ENCODE data around the gene RGS7. TPM values are rescaled to one million over a fixed set of nuclear protein-coding genes. Genes with fewer than 3 reads are reported as not detected.

Gene RGS7
- total RNA-seq, 4 donors from 2014 or later = 0.47 TPM; not detected in 3

GRCh38 chr1:240946926-240947325, 410.1 kb downstream of the RGS7 start:
- no peak for ATAC-seq (ENCODE audit: low FRiP score)
- TF ChIP-seq, protein P1, sequence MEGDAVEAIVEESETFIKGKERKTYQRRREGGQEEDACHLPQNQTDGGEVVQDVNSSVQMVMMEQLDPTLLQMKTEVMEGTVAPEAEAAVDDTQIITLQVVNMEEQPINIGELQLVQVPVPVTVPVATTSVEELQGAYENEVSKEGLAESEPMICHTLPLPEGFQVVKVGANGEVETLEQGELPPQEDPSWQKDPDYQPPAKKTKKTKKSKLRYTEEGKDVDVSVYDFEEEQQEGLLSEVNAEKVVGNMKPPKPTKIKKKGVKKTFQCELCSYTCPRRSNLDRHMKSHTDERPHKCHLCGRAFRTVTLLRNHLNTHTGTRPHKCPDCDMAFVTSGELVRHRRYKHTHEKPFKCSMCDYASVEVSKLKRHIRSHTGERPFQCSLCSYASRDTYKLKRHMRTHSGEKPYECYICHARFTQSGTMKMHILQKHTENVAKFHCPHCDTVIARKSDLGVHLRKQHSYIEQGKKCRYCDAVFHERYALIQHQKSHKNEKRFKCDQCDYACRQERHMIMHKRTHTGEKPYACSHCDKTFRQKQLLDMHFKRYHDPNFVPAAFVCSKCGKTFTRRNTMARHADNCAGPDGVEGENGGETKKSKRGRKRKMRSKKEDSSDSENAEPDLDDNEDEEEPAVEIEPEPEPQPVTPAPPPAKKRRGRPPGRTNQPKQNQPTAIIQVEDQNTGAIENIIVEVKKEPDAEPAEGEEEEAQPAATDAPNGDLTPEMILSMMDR (IDR thresholded peaks at IDR 0.05) = no peak
- DNase-seq (ENCODE audit: low spot score) = no peak

DNA sequence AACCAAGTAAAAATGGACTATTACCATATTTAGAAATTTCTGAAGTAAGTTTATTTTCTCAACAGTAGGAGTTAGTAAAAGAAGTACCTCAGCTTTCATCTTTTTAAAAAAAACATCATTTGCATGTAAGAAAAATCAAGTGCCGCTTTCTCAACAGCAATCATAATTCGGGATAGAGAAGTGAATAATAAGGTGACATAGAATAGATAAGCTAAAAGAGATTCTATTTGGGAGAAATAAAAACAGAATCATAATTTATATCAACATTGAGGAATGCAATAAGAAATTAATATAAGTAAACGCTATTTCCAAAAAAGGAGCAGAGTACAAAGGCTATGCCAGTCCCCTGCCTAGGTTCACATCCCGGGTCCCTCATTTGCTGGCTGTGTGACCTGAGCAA, 414.1 kb downstream of the RGS7 start:
- ATAC-seq (ENCODE audit: low FRiP score) (no peak), DNase-seq (ENCODE audit: low spot score) (no peak)
- TF ChIP-seq, protein P1 (IDR thresholded peaks at IDR 0.05) = no peak

- DNase-seq (ENCODE audit: low spot score) (no peak), ATAC-seq (ENCODE audit: low FRiP score) (no peak)
- TF ChIP-seq, protein P1 (IDR thresholded peaks at IDR 0.05) = no peak
Measured at GRCh38 chr1:240941701-240942370, 415.2 kb downstream of the RGS7 start.

DNA sequence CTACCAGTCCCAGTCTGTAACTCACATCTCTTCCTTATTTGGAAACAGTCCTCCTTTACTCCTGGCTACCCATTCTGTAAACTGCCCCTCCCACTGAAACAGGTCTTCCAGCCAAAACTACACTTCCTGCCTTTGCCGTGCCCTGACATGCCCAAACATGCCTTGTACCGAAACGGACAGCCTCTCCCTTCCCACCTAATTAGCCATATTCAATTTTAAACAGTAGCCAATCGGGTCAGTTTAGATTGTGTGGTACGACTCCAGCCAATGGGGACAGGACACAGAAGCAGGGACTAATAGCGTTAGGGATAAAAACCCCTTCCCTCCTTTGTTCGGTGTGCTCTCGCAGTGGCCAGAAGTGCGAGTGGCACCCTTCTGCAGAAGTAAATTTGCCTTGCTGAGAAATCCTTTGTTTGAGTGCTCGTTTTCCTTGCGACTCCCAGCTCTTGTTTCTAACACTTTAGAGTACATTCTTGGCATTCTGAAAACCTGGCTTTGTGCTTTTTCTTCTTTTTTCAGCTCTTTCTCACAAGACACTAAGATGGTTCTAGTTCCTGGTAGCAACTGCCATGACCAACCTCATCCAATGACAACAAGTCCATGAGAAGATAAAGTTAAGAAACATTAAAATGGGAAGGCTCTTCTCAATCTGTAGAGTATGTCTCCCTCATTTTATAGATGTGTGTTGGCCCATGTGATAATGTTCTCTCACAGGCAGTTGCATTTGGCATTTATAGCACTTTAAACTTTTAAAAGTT, 419.9 kb downstream of the RGS7 start:
- no peak for DNase-seq (ENCODE audit: low spot score)
- TF ChIP-seq, protein P1 (IDR thresholded peaks at IDR 0.05) = no peak
- ATAC-seq (ENCODE audit: low FRiP score) = no peak

DNA sequence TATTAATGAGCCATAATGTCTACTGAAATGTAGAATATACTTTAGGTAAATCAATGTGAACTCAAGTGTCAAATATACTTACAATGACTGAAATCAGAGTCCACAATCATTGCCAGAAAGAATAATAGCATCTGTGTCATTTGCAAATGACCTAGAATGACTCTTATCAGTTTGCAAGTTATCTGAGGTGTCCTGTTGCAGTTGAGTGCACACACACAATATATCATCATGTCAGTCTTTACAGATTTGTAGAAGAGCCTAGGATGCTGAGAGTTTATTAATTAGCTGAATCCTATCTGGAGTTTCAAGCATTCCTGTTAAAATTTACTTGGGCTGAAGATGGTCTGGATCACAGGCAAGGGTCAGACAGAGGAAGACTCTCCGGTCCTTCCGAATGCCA, 421.1 kb downstream of the RGS7 start:
- TF ChIP-seq, protein P1 (IDR thresholded peaks at IDR 0.05) = no peak
- DNase-seq (ENCODE audit: low spot score) (no peak), ATAC-seq (ENCODE audit: low FRiP score) (no peak)

DNA sequence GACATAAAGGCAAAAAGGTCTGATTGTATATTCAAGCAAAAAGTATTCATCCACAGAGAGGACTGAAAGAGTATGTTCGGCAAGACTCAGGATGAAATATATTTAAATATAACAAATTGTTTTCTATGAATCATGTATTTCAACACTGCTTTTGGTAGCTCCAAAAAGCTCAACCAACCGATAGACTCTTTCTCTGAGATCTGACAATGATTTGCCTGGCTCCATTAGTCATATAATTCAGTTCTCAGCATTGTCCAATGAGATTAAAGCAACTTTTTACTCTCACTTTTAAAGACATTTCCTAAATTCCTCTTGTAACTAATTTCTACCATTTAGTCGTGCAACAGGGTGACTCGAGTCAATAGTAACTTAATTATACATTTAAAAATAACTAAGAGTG, 426.0 kb downstream of the RGS7 start:
- TF ChIP-seq, protein P1 (IDR thresholded peaks at IDR 0.05) = no peak
- ATAC-seq (ENCODE audit: low FRiP score) (no peak), DNase-seq (ENCODE audit: low spot score) (no peak)

GRCh38 chr1:240928265-240928664, 428.7 kb downstream of the RGS7 start:
- TF ChIP-seq, protein P1 (IDR thresholded peaks at IDR 0.05) = no peak
- ATAC-seq (ENCODE audit: low FRiP score) (no peak), DNase-seq (ENCODE audit: low spot score) (no peak)
